ENCODE measurements around the gene GET3.

DNA sequence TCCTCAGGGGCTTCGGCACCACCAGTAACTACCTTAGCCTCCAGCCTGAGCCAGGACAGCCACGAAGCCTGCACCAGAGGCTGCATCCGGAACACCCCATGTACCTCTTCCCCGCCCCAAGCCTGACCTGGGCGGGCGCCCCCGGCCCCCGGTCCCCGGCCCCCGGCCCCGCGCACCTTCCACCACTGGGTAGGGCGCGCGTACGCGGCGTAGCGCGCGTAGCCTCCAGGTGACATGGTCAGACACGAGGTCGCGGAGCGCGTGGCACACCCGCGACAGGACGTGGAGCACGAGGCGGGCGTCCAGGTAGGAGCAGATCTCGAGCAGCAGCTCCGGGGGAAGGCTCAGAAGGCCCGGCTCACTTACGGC lies 41.3 kb upstream of the GET3 start:
- TF ChIP-seq, protein P1, sequence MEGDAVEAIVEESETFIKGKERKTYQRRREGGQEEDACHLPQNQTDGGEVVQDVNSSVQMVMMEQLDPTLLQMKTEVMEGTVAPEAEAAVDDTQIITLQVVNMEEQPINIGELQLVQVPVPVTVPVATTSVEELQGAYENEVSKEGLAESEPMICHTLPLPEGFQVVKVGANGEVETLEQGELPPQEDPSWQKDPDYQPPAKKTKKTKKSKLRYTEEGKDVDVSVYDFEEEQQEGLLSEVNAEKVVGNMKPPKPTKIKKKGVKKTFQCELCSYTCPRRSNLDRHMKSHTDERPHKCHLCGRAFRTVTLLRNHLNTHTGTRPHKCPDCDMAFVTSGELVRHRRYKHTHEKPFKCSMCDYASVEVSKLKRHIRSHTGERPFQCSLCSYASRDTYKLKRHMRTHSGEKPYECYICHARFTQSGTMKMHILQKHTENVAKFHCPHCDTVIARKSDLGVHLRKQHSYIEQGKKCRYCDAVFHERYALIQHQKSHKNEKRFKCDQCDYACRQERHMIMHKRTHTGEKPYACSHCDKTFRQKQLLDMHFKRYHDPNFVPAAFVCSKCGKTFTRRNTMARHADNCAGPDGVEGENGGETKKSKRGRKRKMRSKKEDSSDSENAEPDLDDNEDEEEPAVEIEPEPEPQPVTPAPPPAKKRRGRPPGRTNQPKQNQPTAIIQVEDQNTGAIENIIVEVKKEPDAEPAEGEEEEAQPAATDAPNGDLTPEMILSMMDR (IDR thresholded peaks at IDR 0.05) = no peak
- no peak for TF ChIP-seq JUND (IDR thresholded peaks at IDR 0.05)
- TF ChIP-seq TAF1 (IDR thresholded peaks at IDR 0.05; ENCODE audit: borderline replicate concordance, low read depth, low read length) = no peak
- TF ChIP-seq, protein P2, sequence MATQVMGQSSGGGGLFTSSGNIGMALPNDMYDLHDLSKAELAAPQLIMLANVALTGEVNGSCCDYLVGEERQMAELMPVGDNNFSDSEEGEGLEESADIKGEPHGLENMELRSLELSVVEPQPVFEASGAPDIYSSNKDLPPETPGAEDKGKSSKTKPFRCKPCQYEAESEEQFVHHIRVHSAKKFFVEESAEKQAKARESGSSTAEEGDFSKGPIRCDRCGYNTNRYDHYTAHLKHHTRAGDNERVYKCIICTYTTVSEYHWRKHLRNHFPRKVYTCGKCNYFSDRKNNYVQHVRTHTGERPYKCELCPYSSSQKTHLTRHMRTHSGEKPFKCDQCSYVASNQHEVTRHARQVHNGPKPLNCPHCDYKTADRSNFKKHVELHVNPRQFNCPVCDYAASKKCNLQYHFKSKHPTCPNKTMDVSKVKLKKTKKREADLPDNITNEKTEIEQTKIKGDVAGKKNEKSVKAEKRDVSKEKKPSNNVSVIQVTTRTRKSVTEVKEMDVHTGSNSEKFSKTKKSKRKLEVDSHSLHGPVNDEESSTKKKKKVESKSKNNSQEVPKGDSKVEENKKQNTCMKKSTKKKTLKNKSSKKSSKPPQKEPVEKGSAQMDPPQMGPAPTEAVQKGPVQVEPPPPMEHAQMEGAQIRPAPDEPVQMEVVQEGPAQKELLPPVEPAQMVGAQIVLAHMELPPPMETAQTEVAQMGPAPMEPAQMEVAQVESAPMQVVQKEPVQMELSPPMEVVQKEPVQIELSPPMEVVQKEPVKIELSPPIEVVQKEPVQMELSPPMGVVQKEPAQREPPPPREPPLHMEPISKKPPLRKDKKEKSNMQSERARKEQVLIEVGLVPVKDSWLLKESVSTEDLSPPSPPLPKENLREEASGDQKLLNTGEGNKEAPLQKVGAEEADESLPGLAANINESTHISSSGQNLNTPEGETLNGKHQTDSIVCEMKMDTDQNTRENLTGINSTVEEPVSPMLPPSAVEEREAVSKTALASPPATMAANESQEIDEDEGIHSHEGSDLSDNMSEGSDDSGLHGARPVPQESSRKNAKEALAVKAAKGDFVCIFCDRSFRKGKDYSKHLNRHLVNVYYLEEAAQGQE (IDR thresholded peaks at IDR 0.05; ENCODE audit: low read depth, low read length) = no peak
